Gastrocnemius medialis (tissue), 4 donors: ENCODE data around the gene MRPL4. TPM values are rescaled to one million over a fixed set of nuclear protein-coding genes. Genes with fewer than 3 reads are reported as not detected.
A peak's percentile ranks its signal among the peaks of the same experiment; 100 is the strongest.

Experiments used
- ATAC-seq, 2 donors: fragments of 150-250 bp; one replicate each; pipeline ENCODE4 v1.9.1; 2016
- DNase-seq, 2 donors: peaks; one replicate each; pipeline ENCODE4 v3.0.0-alpha.2; 2019
- H3K27ac ChIP-seq, 4 donors: fragments of 200-600 bp; sonication (generic); 1 replicate in 1 of 4; 2 replicates in 3 of 4; pipeline ENCODE4 v1.5.1; 2016 to 2018; ENCODE audit warnings: mild to moderate bottlenecking in 2 of 4, moderate library complexity in 1 of 4
- H3K27me3 ChIP-seq, 3 donors: fragments of 200-600 bp; sonication (generic) in 2 of 3; 1 replicate in 1 of 3; 2 replicates in 2 of 3; pipeline versions ENCODE4 v1.5.1 to v1.6.0; 2016 to 2019; ENCODE audit warnings: mild to moderate bottlenecking in 1 of 3, moderate library complexity in 1 of 3
- H3K36me3 ChIP-seq, 2 donors: fragments of 200-600 bp; sonication (generic) in 1 of 2; one replicate each; pipeline ENCODE4 v1.5.1; 2017 to 2018
- H3K4me1 ChIP-seq, 2 donors: fragments of 200-600 bp; sonication (generic) in 1 of 2; one replicate each; pipeline ENCODE4 v1.5.1; 2016 to 2017; ENCODE audit warnings: mild to moderate bottlenecking in 2 of 2
- H3K4me3 ChIP-seq, 4 donors: fragments of 200-600 bp; sonication (generic) in 3 of 4; 1 replicate in 1 of 4; 2 replicates in 3 of 4; pipeline ENCODE4 v1.5.1; 2016 to 2019; ENCODE audit warnings: mild to moderate bottlenecking in 2 of 4
- H3K9me3 ChIP-seq, 3 donors: fragments of 200-600 bp; sonication (generic) in 2 of 3; 1 replicate in 1 of 3; 2 replicates in 2 of 3; pipeline ENCODE4 v1.5.1; 2016 to 2019
- POLR2A ChIP-seq, 2 donors: fragments of 450-650 bp; IDR thresholded peaks; one replicate each; pipeline ENCODE4 v1.6.1; 2017; ENCODE audit warnings: antibody characterized with exemption in 2 of 2, mild to moderate bottlenecking in 2 of 2, moderate library complexity in 2 of 2
- in situ Hi-C, 4 donors: fragments of 200-750 bp; cut with MboI; loops; one replicate each; pipeline versions ENCODE4 v1.15.0 to v1.8.0; 2017; ENCODE audit warnings: low sequenced_read_pairs in 4 of 4
- intact Hi-C: fragments of 100-400 bp; cut with DNase I; formaldehyde crosslinking; loops from one replicate; pipeline ENCODE4 v1.15.1; 2023; ENCODE audit warnings: low total_unique reads
- total RNA-seq, 4 donors: library from RNA; depleted of rRNA; stranded (reverse); fragments of >200 nt; gene quantifications; one replicate each; pipeline versions ENCODE4 v1.1.0 to v1.2.3, GENCODE V29; 2016
- TF ChIP-seq, protein P1 (sequence below), 5 experiments: fragments of 450-650 bp in 3 of 5; fragments of 200-600 bp in 2 of 5; sonication (generic) in 2 of 5; IDR thresholded peaks in 4 of 5; conservative IDR thresholded peaks in 1 of 5; 1 replicate in 4 of 5; 2 replicates in 1 of 5; pipeline ENCODE4 v1.5.1; 2016 to 2019; ENCODE audit warnings: antibody characterized with exemption in 5 of 5, mild to moderate bottlenecking in 3 of 5, moderate library complexity in 3 of 5

Gene MRPL4
- total RNA-seq, 4 donors from 2014 or later = 68.3 to 112 (median 84.4) TPM

DNA sequence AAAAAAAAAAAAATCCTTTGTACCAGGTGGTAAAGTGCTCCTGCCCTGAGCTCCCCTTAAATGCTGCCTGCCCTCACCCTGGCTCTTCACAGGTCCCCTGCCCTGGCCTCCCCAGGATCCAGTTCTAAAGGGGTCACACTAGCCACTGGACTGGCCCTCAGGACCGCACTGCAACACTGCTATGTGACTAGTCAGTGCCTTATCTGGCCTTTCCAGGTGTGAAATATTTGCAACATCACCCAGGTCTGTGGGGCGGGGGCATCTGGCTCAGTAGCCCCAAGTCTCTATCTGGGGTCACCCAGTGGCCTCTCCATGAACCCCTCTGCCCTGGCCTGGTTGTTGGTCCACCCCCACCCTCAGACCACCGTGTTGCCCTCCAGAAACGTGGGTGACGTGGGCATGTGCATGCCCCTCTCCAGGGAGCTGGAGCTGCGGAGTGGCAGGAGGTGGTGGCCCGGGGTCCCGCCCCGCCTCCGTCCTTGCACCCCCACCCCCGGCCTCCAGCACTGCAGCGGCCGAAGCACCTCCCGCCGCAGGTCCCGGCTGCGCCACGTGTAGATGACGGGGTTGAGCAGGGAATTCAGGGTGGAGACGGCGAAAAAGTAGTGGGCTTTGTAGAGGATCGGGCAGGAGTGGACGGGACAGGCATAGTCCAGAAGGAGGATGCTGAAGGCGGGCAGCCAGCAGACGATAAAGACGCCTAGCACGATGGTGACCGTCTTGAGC, 28.4 kb upstream of the MRPL4 start:
- in situ Hi-C loops = no loop called here
- DNase-seq (no peak), ATAC-seq (no peak)
- TF ChIP-seq, protein P1, sequence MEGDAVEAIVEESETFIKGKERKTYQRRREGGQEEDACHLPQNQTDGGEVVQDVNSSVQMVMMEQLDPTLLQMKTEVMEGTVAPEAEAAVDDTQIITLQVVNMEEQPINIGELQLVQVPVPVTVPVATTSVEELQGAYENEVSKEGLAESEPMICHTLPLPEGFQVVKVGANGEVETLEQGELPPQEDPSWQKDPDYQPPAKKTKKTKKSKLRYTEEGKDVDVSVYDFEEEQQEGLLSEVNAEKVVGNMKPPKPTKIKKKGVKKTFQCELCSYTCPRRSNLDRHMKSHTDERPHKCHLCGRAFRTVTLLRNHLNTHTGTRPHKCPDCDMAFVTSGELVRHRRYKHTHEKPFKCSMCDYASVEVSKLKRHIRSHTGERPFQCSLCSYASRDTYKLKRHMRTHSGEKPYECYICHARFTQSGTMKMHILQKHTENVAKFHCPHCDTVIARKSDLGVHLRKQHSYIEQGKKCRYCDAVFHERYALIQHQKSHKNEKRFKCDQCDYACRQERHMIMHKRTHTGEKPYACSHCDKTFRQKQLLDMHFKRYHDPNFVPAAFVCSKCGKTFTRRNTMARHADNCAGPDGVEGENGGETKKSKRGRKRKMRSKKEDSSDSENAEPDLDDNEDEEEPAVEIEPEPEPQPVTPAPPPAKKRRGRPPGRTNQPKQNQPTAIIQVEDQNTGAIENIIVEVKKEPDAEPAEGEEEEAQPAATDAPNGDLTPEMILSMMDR (IDR thresholded peaks at IDR 0.05 in 4 of 5, conservative IDR thresholded peaks at IDR 0.05 in 1 of 5) = no peak
- no peak for TF ChIP-seq POLR2A (IDR thresholded peaks at IDR 0.05)
- H3K4me1 ChIP-seq = no peaks in the 10 kb centered on the region
- no peak overlapping the region for H3K4me3 ChIP-seq
- no peak overlapping the region for H3K27ac ChIP-seq
- H3K27me3 ChIP-seq = peaks cover 0 to 4% (median 0%) of the 10 kb centered on the region in 3 donors
- H3K36me3 ChIP-seq = no peaks in the 10 kb centered on the region
- intact Hi-C loops = no loop called here
- no peaks in the 10 kb centered on the region for H3K9me3 ChIP-seq

DNA sequence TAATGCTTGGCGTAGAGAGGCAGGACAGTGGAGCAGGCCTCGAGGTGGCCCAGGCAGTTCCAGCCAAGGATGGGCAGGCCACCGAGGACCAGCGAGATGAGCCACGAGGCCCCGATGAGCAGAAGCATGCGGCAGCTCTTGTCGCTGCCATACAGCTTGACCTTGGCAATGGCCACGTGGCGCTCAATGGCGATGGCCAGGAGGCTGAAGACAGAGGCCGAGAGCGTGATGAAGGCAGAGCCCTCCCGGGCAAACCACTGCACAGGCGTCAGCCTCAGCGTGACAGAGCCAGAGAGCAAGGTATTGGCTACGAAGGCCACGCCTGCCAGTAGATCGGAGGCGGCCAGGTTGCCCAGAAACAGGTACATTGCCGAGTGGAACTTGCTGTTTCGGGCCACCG, 27.7 kb upstream of the MRPL4 start:
- Histone ChIP-seq H3K27me3 (peaks cover 0 to 6% (median 0%) of the 10 kb centered on the region in 3 donors), H3K4me1 (no peaks in the 10 kb centered on the region), H3K4me3 (no peak overlapping the region), H3K27ac (no peak overlapping the region), H3K9me3 (no peaks in the 10 kb centered on the region), H3K36me3 (no peaks in the 10 kb centered on the region)
- ATAC-seq = no peak
- intact Hi-C loops = no loop called here
- TF ChIP-seq, protein P1 (IDR thresholded peaks at IDR 0.05 in 4 of 5, conservative IDR thresholded peaks at IDR 0.05 in 1 of 5) = no peak
- no peak for TF ChIP-seq POLR2A (IDR thresholded peaks at IDR 0.05)
- in situ Hi-C loops = no loop called here
- no peak for DNase-seq

DNA sequence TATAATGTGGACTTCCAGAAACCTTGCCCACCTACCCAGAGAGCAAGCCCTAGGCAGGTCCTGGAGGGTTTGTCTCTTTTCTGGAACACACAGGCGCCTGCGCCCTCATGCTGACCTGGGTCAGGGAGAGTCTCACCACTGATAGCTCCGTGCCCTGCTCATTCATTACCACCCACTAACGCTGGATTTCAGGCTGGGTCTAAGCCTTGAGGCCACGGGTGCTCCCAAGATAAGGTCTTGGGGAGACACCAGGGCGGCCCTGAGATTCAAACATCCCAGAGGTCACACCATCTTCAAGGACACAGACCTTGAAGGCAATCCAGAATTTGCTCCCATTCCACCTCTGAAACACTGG, 26.0 kb upstream of the MRPL4 start:
- H3K27ac ChIP-seq = peak overlapping the region; percentile 54 to 64 (median 60)
- H3K9me3 ChIP-seq = no peaks in the 10 kb centered on the region
- DNase-seq (no peak), ATAC-seq (no peak)
- H3K4me1 ChIP-seq = peaks cover 3 to 13% of the 10 kb centered on the region in 2 donors
- H3K36me3 ChIP-seq = no peaks in the 10 kb centered on the region
- TF ChIP-seq, protein P1 (IDR thresholded peaks at IDR 0.05 in 4 of 5, conservative IDR thresholded peaks at IDR 0.05 in 1 of 5) = no peak
- TF ChIP-seq POLR2A (IDR thresholded peaks at IDR 0.05) = no peak
- intact Hi-C loops (loop anchor here (5.0 kb wide), 1 partner anchor 34 kb away; the partner anchor contains the start of gene DNMT1), in situ Hi-C loops (loop anchor here in 2 of 4 donors (25.0 kb wide), 1 partner anchor 289 kb away; the partner anchor contains the start of gene OLFM2 (in 2 of the 2))
- H3K27me3 ChIP-seq = peaks cover 5 to 21% (median 15%) of the 10 kb centered on the region in 3 donors
- no peak overlapping the region for H3K4me3 ChIP-seq

DNA sequence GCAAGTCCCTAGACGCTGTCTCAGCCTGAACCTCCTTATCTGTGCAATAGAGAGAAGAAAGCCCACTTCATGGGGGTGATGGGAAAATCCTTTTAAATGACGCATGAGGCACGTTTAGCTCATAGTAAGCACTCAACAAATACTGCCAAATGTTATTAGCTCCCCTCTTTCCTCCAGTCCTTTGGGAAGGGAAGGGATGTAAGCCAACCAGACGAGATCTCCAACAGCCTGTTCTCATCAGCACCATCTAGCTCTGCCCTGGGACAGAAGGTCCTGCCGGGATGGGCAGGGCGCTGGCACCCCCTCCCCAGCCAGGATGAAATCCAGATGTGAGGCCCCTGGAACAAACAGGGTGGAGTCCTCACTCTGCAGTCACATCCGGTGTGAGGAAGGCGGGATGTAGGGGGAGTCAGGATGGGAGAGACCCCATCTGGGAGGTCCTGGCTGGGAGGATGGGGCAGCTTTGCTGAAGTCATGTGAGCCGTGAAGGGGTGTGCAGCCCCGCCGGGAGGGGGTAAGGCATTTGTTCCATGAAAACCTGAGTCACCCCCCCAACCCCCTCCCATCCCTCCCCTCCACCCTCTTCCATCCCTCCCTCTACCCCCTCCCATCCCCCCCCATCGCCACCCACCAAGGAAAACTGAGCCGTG, 25.5 kb upstream of the MRPL4 start:
- Histone ChIP-seq H3K27me3 (peaks cover 8 to 25% (median 19%) of the 10 kb centered on the region in 3 donors), H3K4me1 (peaks cover 3 to 13% of the 10 kb centered on the region in 2 donors), H3K27ac (peak overlapping the region; percentile 54 to 64 (median 60)), H3K36me3 (no peaks in the 10 kb centered on the region), H3K4me3 (no peak overlapping the region), H3K9me3 (no peaks in the 10 kb centered on the region)
- DNase-seq (peak; percentile 54 to 70), ATAC-seq (peak; percentile 60 to 70)
- in situ Hi-C loops (loop anchor here in 2 of 4 donors (25.0 kb wide), 1 partner anchor 289 kb away; the partner anchor contains the start of gene OLFM2 (in 2 of the 2)), intact Hi-C loops (loop anchor here (5.0 kb wide), 1 partner anchor 34 kb away; the partner anchor contains the start of gene DNMT1)
- TF ChIP-seq, protein P1 (IDR thresholded peaks at IDR 0.05 in 4 of 5, conservative IDR thresholded peaks at IDR 0.05 in 1 of 5) = no peak
- no peak for TF ChIP-seq POLR2A (IDR thresholded peaks at IDR 0.05)
